HepG2 (cell line): Measurements from ENCODE around the gene MARCHF2.
"Not testable (repeated sequence)": the region's sequence is repeated elsewhere in the genome, so short reads cannot be mapped to it uniquely, and the experiment has no call there.

Experiments
- TRAFD1 ChIP-seq: sonication (generic); formaldehyde crosslinking; IDR thresholded peaks from 2 replicates; pipeline ENCODE4 v1.5.1; 2020; ENCODE audit warnings: missing genetic modification reagents, mild to moderate bottlenecking, borderline replicate concordance
- ZNF367 ChIP-seq: sonication (generic); formaldehyde crosslinking; IDR thresholded peaks from 2 replicates; pipeline ENCODE4 v1.4.0; 2020; ENCODE audit warnings: missing genetic modification reagents, borderline replicate concordance

- TF ChIP-seq ZNF367, TRAFD1 (CRISPR knock-in tag): not testable (repeated sequence)
Observed at GRCh38 chr19:8376373-8376974, 36.6 kb upstream of the MARCHF2 start.
